Kidney epithelial cell (primary cell): Measurements from ENCODE around the gene TERT. TPM values are rescaled to one million over a fixed set of nuclear protein-coding genes. Genes with fewer than 3 reads are reported as not detected.

Experiments
- DNase-seq: peaks from one replicate; pipeline ENCODE4 v3.0.0-alpha.2; 2010; ENCODE audit warnings: low read depth
- H3K27me3 ChIP-seq: 2 replicates; pipeline ENCODE4 v1.6.0; 2011; ENCODE audit warnings: low read length; ENCODE audit not compliant: control insufficient read depth, insufficient read depth
- H3K36me3 ChIP-seq: 2 replicates; pipeline ENCODE4 v1.5.1; 2011; ENCODE audit warnings: low read length; ENCODE audit not compliant: control insufficient read depth, insufficient read depth
- H3K4me3 ChIP-seq: 2 replicates; pipeline ENCODE4 v1.5.1; 2011; ENCODE audit warnings: low read depth, mild to moderate bottlenecking, control low read depth, low read length
- total RNA-seq: library from RNA; depleted of rRNA; stranded (reverse); fragments of >200 nt; gene quantifications from 2 replicates; pipeline ENCODE4 v1.2.3, GENCODE V29; 2015
- TF ChIP-seq, protein P1 (sequence below): IDR thresholded peaks from 2 replicates; pipeline ENCODE4 v1.5.1; 2011; ENCODE audit warnings: mild to moderate bottlenecking, moderate library complexity, low read length, control low read depth, inconsistent platforms; ENCODE audit not compliant: insufficient read depth, poor library complexity, severe bottlenecking

TERT gene
- total RNA-seq, 1 donor from 2014 or later: not detected

DNA sequence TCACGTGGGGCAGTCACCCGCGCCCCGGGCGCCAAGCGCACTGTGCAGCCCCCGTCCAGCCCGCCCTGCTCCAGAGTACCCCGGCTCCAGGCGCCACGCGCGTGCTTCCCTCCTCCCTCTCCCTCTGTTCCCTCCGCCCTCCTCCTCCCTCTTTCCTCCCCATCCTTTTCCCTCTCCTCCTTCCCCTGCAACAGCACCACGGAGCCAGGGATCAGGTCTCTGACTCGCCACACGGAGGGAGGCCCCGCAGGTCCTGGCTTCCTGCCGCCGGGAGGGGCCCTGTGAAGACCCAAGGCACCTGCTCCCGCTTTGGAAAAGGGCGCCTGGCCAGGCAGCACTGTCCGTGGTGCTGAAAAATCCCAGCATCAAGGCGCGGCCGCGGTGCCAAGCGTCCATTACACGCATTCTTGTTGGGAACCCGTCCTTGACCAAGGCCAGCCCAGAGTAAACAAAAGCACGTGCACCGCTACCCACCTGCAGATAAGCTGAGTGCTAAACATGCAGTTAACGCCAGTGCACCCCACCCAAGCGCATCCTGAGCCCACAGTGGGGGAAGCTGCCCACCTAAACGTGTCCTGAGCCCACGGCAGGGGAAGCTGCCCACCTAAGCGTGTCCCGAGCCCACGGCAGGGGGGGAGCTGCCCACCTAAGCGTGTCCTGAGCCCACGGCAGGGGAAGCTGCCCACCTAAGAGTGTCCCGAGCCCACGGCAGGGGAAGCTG lies 48.0 kb downstream of the TERT start:
- H3K27me3 ChIP-seq: peaks cover 30% of the 10 kb centered on the region

DNA sequence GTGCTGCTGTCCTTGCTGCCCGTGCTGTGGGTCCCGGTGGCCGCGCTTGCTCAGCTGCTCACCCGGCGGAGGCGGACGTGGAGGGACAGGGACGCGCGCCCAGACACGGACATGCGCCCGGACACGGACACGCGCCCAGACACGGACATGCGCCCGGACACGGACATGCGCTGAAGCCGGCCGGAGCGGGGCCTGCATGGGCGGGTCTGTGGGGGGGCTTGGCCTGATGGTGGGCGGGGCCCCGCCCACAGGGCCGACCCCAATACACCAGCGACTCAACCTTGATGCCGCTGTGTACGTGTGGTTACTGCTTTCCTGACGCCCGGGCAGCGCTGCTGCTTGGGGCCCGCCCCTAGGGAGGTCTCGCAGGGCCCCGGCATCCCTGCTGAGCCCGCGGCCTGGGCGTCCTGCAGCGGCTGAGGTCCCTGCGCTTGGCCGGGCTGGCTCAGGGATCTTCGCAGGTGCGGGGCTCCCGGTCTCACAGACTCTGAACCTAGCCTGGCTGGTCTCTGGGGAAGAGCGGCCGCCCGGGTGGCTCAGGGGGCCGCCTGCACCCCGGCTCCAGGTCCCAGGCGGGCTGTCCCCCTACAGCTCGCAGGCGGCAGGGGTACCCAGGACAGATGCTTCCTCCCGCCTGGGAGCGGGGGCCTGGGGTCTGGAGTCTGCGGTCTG lies 48.8 kb downstream of the TERT start:
- Histone ChIP-seq H3K4me3 (no peak overlapping the region), H3K36me3 (no peaks in the 10 kb centered on the region), H3K27me3 (peaks cover 30% of the 10 kb centered on the region)
- TF ChIP-seq, protein P1, sequence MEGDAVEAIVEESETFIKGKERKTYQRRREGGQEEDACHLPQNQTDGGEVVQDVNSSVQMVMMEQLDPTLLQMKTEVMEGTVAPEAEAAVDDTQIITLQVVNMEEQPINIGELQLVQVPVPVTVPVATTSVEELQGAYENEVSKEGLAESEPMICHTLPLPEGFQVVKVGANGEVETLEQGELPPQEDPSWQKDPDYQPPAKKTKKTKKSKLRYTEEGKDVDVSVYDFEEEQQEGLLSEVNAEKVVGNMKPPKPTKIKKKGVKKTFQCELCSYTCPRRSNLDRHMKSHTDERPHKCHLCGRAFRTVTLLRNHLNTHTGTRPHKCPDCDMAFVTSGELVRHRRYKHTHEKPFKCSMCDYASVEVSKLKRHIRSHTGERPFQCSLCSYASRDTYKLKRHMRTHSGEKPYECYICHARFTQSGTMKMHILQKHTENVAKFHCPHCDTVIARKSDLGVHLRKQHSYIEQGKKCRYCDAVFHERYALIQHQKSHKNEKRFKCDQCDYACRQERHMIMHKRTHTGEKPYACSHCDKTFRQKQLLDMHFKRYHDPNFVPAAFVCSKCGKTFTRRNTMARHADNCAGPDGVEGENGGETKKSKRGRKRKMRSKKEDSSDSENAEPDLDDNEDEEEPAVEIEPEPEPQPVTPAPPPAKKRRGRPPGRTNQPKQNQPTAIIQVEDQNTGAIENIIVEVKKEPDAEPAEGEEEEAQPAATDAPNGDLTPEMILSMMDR: no peak
- no peak for DNase-seq

More for the DNA sequence above, 48.0 kb downstream of the TERT start:
- DNase-seq: no peak
- Histone ChIP-seq H3K4me3 (no peak overlapping the region), H3K36me3 (no peaks in the 10 kb centered on the region)
- TF ChIP-seq, protein P1: no peak

DNA sequence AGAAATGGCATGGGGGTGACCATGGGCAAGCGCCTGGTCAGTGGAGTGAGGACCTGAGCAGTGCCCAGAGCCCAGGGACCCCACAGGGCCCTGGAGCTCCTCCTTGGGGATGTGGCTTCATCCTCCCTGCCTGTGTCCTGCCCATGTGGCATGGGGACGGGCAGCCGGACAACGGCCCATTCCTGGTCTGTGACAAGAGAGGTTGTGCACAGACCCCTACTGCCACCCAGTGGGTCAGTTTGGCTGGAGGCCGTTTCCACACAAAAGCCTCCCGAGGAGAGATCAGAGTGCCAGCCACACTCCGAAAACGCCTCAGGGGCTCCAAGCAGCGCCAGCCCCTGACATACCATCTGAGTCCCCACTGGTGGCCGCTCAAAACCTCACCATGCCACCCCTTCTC lies 49.9 kb downstream of the TERT start:
- no peaks in the 10 kb centered on the region for H3K36me3 ChIP-seq
- H3K4me3 ChIP-seq: no peak overlapping the region
- TF ChIP-seq, protein P1: no peak
- no peak for DNase-seq
- H3K27me3 ChIP-seq: peaks cover 27% of the 10 kb centered on the region

DNA sequence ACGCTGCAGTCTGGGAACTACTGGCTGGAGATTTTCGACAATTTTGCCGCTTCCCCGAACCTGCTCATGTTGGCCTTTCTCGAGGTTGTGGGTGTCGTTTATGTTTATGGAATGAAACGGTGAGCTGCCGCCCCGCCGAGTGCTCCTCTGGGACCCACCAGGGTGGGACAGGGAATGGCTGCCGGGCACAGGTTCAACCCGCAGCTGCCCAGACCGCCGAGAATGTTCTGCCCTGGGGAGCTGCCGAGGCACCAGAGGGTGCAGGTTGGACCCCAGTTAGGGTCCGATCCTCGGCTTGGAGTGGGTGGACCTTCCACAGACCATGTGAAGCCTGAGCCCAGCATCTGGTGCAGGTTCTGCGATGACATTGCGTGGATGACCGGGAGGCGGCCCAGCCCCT lies 50.6 kb downstream of the TERT start:
- Histone ChIP-seq H3K27me3 (peaks cover 29% of the 10 kb centered on the region), H3K4me3 (no peak overlapping the region), H3K36me3 (no peaks in the 10 kb centered on the region)
- TF ChIP-seq, protein P1: no peak
- no peak for DNase-seq

DNA sequence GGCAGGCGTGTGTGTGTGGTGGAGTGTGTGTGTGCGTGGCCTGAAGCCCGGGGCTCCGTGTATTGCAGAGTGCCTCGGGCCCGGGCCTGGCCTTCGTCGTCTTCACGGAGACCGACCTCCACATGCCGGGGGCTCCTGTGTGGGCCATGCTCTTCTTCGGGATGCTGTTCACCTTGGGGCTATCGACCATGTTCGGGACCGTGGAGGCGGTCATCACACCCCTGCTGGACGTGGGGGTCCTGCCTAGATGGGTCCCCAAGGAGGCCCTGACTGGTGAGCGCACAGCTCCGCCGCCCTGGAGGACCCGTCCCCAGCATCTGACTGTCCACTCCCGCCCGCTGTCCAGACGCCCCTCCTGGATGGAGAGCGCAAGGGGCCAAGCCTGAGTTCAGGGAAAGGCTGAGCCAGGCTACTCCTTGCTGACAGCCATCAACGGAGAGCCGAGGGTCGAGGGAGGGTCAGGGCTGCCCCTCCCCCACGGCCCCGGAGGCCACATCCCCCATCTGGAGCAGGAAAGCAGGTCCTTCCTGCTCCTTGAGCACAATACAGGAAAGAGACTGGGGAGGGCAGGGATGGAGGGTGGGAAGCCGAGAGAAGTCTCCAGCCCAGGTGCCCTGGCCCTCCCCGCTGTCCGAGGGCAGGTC lies 51.3 kb downstream of the TERT start:
- H3K4me3 ChIP-seq: no peak overlapping the region
- H3K27me3 ChIP-seq: peaks cover 27% of the 10 kb centered on the region

More for the DNA sequence above, 51.3 kb downstream of the TERT start:
- TF ChIP-seq, protein P1: no peak
- no peak for DNase-seq
- no peaks in the 10 kb centered on the region for H3K36me3 ChIP-seq
